NCI-H2081 treated with DMSO at 0.1 percent for 48 hours (cell line): ENCODE results near the gene SPATA6.

Experiments
- DNase-seq: peaks from one replicate; lab custom pipeline; 2025; lab: John Stamatoyannopoulos, UW

Gene SPATA6

GRCh38 chr1:48251323-48251722 is 220.7 kb downstream of the SPATA6 start:
- no peak for DNase-seq

- no peak for DNase-seq
Observed at GRCh38 chr1:48250572-48250971, 221.4 kb downstream of the SPATA6 start.

GRCh38 chr1:48249868-48250267 is 222.1 kb downstream of the SPATA6 start:
- no peak for DNase-seq

GRCh38 chr1:48248356-48248755 is 223.6 kb downstream of the SPATA6 start:
- no peak for DNase-seq

- DNase-seq: no peak
Observed at GRCh38 chr1:48246727-48247126, 225.3 kb downstream of the SPATA6 start.
